A549 (cell line): ENCODE results near the gene LSS.

Experiments used
- CEBPB ChIP-seq, 2 experiments: fragments of >200 bp in 1 of 2; sonication (Bioruptor Twin) in 1 of 2; formaldehyde crosslinking in 1 of 2; IDR thresholded peaks; 2 replicates each; pipeline ENCODE4 v1.6.1; 2012 to 2016
- CTCF ChIP-seq: fragments of >200 bp; sonication (Bioruptor Twin); formaldehyde crosslinking; IDR thresholded peaks from 3 replicates; pipeline ENCODE4 v1.5.1; 2016
- HEYL ChIP-seq: fragments of 250-450 bp; sonication (Bioruptor Pico); IDR thresholded peaks from 2 replicates; pipeline ENCODE4 v1.8.0; 2021; ENCODE audit warnings: mild to moderate bottlenecking, moderate library complexity
- JUNB ChIP-seq: fragments of >200 bp; sonication (Bioruptor Twin); formaldehyde crosslinking; IDR thresholded peaks from 2 replicates; pipeline ENCODE4 v1.6.1; 2016
- NFE2L2 ChIP-seq: fragments of 150-350 bp; conservative IDR thresholded peaks from 2 replicates; pipeline ENCODE4 v1.6.1; 2014; ENCODE audit warnings: low read length
- NPAS2 ChIP-seq: fragments of 250-450 bp; sonication (Bioruptor Pico); IDR thresholded peaks from 2 replicates; pipeline ENCODE4 v1.8.0; 2022; ENCODE audit warnings: mild to moderate bottlenecking, moderate library complexity, borderline replicate concordance
- POLR2A ChIP-seq: IDR thresholded peaks from 2 replicates; pipeline ENCODE4 v1.6.1; 2012; ENCODE audit warnings: mild to moderate bottlenecking, low read length
- RCOR1 ChIP-seq: fragments of 150-350 bp; IDR thresholded peaks from 2 replicates; pipeline ENCODE4 v1.6.1; 2014; ENCODE audit warnings: antibody characterized with exemption, low read length, low read depth
- RNF2 ChIP-seq: fragments of 200-600 bp; sonication (generic); IDR thresholded peaks from 2 replicates; pipeline ENCODE4 v1.6.1; 2016; ENCODE audit warnings: low read depth, mild to moderate bottlenecking, antibody characterized with exemption, moderate library complexity, borderline replicate concordance
- USF2 ChIP-seq: fragments of 450-650 bp; IDR thresholded peaks from 2 replicates; pipeline ENCODE4 v1.6.1; 2014; ENCODE audit warnings: antibody characterized with exemption
- ZFP36 ChIP-seq: fragments of 450-650 bp; IDR thresholded peaks from 2 replicates; pipeline ENCODE4 v1.6.1; 2014; ENCODE audit warnings: borderline replicate concordance; ENCODE audit not compliant: partially characterized antibody

DNA sequence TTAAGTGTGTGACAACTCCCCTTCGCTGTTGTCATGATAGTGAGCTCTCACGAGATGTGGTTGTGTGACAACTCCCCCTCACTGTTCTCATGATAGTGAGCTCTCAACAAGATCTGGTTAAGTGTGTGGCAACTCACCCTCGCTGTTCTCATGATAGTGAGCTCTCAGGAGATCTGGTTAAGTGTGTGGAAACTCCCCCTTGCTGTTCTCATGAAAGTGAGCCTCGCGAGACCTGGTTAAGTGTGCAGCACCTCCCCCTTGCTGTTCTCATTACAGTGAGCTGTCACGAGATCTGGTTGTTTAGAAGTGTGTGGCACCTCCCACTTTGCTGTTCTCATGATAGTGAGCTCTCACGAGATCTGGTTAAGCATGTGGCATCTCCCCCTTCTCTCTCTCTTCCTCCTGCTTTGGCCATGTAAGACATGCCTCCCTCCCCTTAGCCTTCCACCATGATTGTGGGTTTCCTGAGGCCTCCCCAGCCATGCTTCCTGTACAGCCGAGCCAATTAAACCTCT lies 25.1 kb upstream of the LSS start:
- TF ChIP-seq CEBPB (IDR thresholded peaks at IDR 0.05) (no peak), JUNB (no peak), ZFP36 (no peak), RCOR1 (no peak), NFE2L2 (no peak), CTCF (no peak), RNF2 (no peak), USF2 (no peak), POLR2A (no peak), HEYL (CRISPR knock-in tag) (no peak), NPAS2 (CRISPR knock-in tag) (no peak)
